Measurements from ENCODE around the gene DBN1.

Gene DBN1

GRCh38 chr5:177458912-177459350 lies 14.5 kb downstream of the DBN1 start:
- Histone ChIP-seq H3K4me3 (ENCODE audit: low read depth in 1 of 2, low read length in 2 of 2) (no peak overlapping the region), H2AFZ (ENCODE audit: low read depth, low read length) (no peak overlapping the region), H3K9ac (ENCODE audit: low read depth, low read length) (no peak overlapping the region), H4K20me1 (ENCODE audit: insufficient read depth, low read length) (peaks cover 33% of the 10 kb centered on the region), H3K79me2 (ENCODE audit: insufficient read depth, low read length) (no peaks in the 10 kb centered on the region), H3K36me3 (ENCODE audit: insufficient read depth, low read length) (peaks cover 34% of the 10 kb centered on the region), H3K27me3 (ENCODE audit: insufficient read depth, low read length, poor library complexity) (no peaks in the 10 kb centered on the region), H3K4me1 (ENCODE audit: insufficient read depth, low read length) (peaks cover 27% of the 10 kb centered on the region), H3K4me2 (ENCODE audit: insufficient read depth, low read length) (no peak overlapping the region), H3K9me3 (ENCODE audit: insufficient read depth, low read length, severe bottlenecking) (no peaks in the 10 kb centered on the region), H3K27ac (ENCODE audit: low read length) (no peak overlapping the region)
- no peak for ATAC-seq (ENCODE audit: insufficient read depth, low read depth)
- TF ChIP-seq EZH2 (IDR thresholded peaks at IDR 0.05; ENCODE audit: borderline replicate concordance, low read depth, low read length, severe bottlenecking) = no peak
- TF ChIP-seq CTCF (IDR thresholded peaks at IDR 0.05; ENCODE audit: borderline replicate concordance, extremely low read depth, low read length, poor library complexity, severe bottlenecking) = no peak
- DNase-seq = no peak

- Histone ChIP-seq H2AFZ (ENCODE audit: low read depth, low read length) (no peak overlapping the region), H3K4me3 (ENCODE audit: low read depth in 1 of 2, low read length in 2 of 2) (no peak overlapping the region), H3K4me1 (ENCODE audit: insufficient read depth, low read length) (peaks cover 30% of the 10 kb centered on the region), H3K4me2 (ENCODE audit: insufficient read depth, low read length) (no peak overlapping the region), H3K36me3 (ENCODE audit: insufficient read depth, low read length) (peaks cover 34% of the 10 kb centered on the region), H3K9me3 (ENCODE audit: insufficient read depth, low read length, severe bottlenecking) (no peaks in the 10 kb centered on the region), H4K20me1 (ENCODE audit: insufficient read depth, low read length) (peaks cover 42% of the 10 kb centered on the region), H3K79me2 (ENCODE audit: insufficient read depth, low read length) (no peaks in the 10 kb centered on the region), H3K9ac (ENCODE audit: low read depth, low read length) (no peak overlapping the region), H3K27me3 (ENCODE audit: insufficient read depth, low read length, poor library complexity) (no peaks in the 10 kb centered on the region), H3K27ac (ENCODE audit: low read length) (no peak overlapping the region)
- TF ChIP-seq EZH2 (IDR thresholded peaks at IDR 0.05; ENCODE audit: borderline replicate concordance, low read depth, low read length, severe bottlenecking) (no peak), CTCF (IDR thresholded peaks at IDR 0.05; ENCODE audit: borderline replicate concordance, extremely low read depth, low read length, poor library complexity, severe bottlenecking) (no peak)
- DNase-seq = no peak
- ATAC-seq (ENCODE audit: insufficient read depth, low read depth) = no peak
These were observed 15.4 kb downstream of the DBN1 start for GRCh38 chr5:177457852-177458681.

GRCh38 chr5:177456976-177457851 lies 16.2 kb downstream of the DBN1 start:
- peaks cover 30% of the 10 kb centered on the region for H3K4me1 ChIP-seq (ENCODE audit: insufficient read depth, low read length)
- TF ChIP-seq EZH2 (IDR thresholded peaks at IDR 0.05; ENCODE audit: borderline replicate concordance, low read depth, low read length, severe bottlenecking) = no peak
- peak; percentile 38 for TF ChIP-seq CTCF (IDR thresholded peaks at IDR 0.05; ENCODE audit: borderline replicate concordance, extremely low read depth, low read length, poor library complexity, severe bottlenecking)
- H3K27ac ChIP-seq (ENCODE audit: low read length) = no peak overlapping the region
- no peak overlapping the region for H2AFZ ChIP-seq (ENCODE audit: low read depth, low read length)
- ATAC-seq (ENCODE audit: insufficient read depth, low read depth) = no peak
- peak; percentile 50 for DNase-seq
- H3K79me2 ChIP-seq (ENCODE audit: insufficient read depth, low read length) = no peaks in the 10 kb centered on the region
- H3K27me3 ChIP-seq (ENCODE audit: insufficient read depth, low read length, poor library complexity) = no peaks in the 10 kb centered on the region
- no peaks in the 10 kb centered on the region for H3K9me3 ChIP-seq (ENCODE audit: insufficient read depth, low read length, severe bottlenecking)
- peaks cover 30% of the 10 kb centered on the region for H3K36me3 ChIP-seq (ENCODE audit: insufficient read depth, low read length)
- H4K20me1 ChIP-seq (ENCODE audit: insufficient read depth, low read length) = peaks cover 49% of the 10 kb centered on the region
- no peak overlapping the region for H3K4me3 ChIP-seq (ENCODE audit: low read depth in 1 of 2, low read length in 2 of 2)
- H3K9ac ChIP-seq (ENCODE audit: low read depth, low read length) = no peak overlapping the region
- H3K4me2 ChIP-seq (ENCODE audit: insufficient read depth, low read length) = no peak overlapping the region; the same call in 1 of the 2 replicates
